RWPE1 (cell line): ENCODE measurements around the gene SPESP1.

Experiments
- CTCF ChIA-PET: fragments of 350-600 bp; sonication (Branson Sonifier 250); formaldehyde crosslinking; extraction: SDS; loops from one replicate; lab custom pipeline; 2021; lab: Yijun Ruan, JAX
- POLR2A ChIA-PET: fragments of 400-600 bp; formaldehyde crosslinking; extraction: SDS; loops from one replicate; lab custom pipeline; 2020; ENCODE audit warnings: antibody characterized with exemption; ENCODE audit not compliant: low non-redundant PET; lab: Yijun Ruan, JAX
- DNase-seq: peaks from one replicate; pipeline ENCODE4 v3.0.0; 2012; ENCODE audit warnings: low spot score
- H3K27ac ChIP-seq: fragments of 450-650 bp; 2 replicates; pipeline ENCODE4 v1.5.1; 2017
- CTCF ChIP-seq: fragments of 450-650 bp; conservative IDR thresholded peaks from 2 replicates; pipeline ENCODE4 v1.5.1; 2017; ENCODE audit warnings: low read depth, mild to moderate bottlenecking

The SPESP1 gene

GRCh38 chr15:68896178-68896577 is 34.1 kb upstream of the SPESP1 start:
- no peak for TF ChIP-seq CTCF
- ChIA-PET CTCF (interaction anchor here (0.5 to 1.1 kb wide), 2 partner anchors 20 to 332 kb away, joined by 3 to 4 read pairs; no protein-coding TSS in a partner anchor), POLR2A (interaction anchor here (0.7 kb wide), 1 partner anchor 18 kb away, joined by 3 read pairs; no protein-coding TSS in a partner anchor)
- no peak for DNase-seq
- no peak overlapping the region for H3K27ac ChIP-seq

GRCh38 chr15:68897016-68897415 is 33.3 kb upstream of the SPESP1 start:
- ChIA-PET CTCF (interaction anchor here (0.5 to 1.1 kb wide), 2 partner anchors 21 to 333 kb away, joined by 3 to 4 read pairs; no protein-coding TSS in a partner anchor), POLR2A (interaction anchor here (0.7 kb wide), 1 partner anchor 18 kb away, joined by 3 read pairs; no protein-coding TSS in a partner anchor)
- DNase-seq: no peak
- no peak for TF ChIP-seq CTCF
- no peak overlapping the region for H3K27ac ChIP-seq

- no peak for TF ChIP-seq CTCF
- no peak for DNase-seq
- H3K27ac ChIP-seq: no peak overlapping the region
- ChIA-PET CTCF (no interaction called here), POLR2A (no interaction called here)
Observed at GRCh38 chr15:68900027-68900426, 30.3 kb upstream of the SPESP1 start.

DNA sequence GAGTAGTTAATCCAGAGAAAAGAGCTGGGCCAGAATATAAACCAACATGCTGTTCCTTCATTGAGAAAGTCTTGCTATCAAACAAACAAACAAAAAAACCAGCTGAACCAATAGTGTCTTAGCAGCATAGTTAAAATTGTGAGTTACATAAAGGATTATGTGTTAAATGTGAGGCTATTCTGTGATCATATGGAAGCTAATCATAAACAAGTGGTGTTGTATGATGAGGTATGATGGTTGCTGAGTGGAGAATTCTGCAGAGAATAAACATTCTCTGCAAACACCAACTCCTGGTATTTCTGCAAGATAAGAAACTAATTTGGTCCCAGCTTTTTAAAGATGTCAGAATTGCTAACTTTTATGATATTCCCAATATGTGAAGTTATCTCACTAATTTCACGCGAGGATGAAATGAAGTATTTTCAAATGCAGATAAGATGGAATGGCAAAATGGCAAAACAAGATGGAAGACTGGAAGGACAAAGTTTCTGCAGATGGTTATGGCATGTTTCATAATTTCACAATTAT is 22.9 kb upstream of the SPESP1 start:
- POLR2A ChIA-PET: no interaction called here
- no peak for DNase-seq
- no peak overlapping the region for H3K27ac ChIP-seq
- no peak for TF ChIP-seq CTCF
- CTCF ChIA-PET: no interaction called here

GRCh38 chr15:68909601-68910100 is 20.7 kb upstream of the SPESP1 start:
- CTCF ChIA-PET: interaction anchor here (0.6 to 1.0 kb wide), 4 partner anchors 16 to 406 kb away, joined by 3 to 4 read pairs (median 3); no protein-coding TSS in a partner anchor
- no peak overlapping the region for H3K27ac ChIP-seq
- POLR2A ChIA-PET: no interaction called here
- no peak for DNase-seq
- no peak for TF ChIP-seq CTCF

- TF ChIP-seq CTCF: no peak
- POLR2A ChIA-PET: no interaction called here
- no peak for DNase-seq
- no peak overlapping the region for H3K27ac ChIP-seq
- CTCF ChIA-PET: interaction anchor here (0.6 kb wide), 2 partner anchors 405 to 1178 kb away, joined by 3 to 6 read pairs; no protein-coding TSS in a partner anchor
Observed at GRCh38 chr15:68910341-68910740, 20.0 kb upstream of the SPESP1 start.
